ENCODE measurements around the gene TMA7B. TPM values are rescaled to one million over a fixed set of nuclear protein-coding genes. Genes with fewer than 3 reads are reported as not detected.

The TMA7B gene
- total RNA-seq, 4 donors from 2014 or later = not detected

GRCh38 chr22:39932918-39933649 is 27.1 kb upstream of the TMA7B start:
- TF ChIP-seq CTCF (IDR thresholded peaks at IDR 0.05) = no peak
- ATAC-seq (ENCODE audit: low FRiP score) (no peak), DNase-seq (ENCODE audit: low spot score) (no peak)

GRCh38 chr22:39933741-39934140 is 26.5 kb upstream of the TMA7B start:
- no peak for TF ChIP-seq CTCF (IDR thresholded peaks at IDR 0.05)
- ATAC-seq (ENCODE audit: low FRiP score) (no peak), DNase-seq (ENCODE audit: low spot score) (no peak)

GRCh38 chr22:39935116-39935515 is 25.1 kb upstream of the TMA7B start:
- no peak for DNase-seq (ENCODE audit: low spot score)
- no peak for TF ChIP-seq CTCF (IDR thresholded peaks at IDR 0.05)
- no peak for ATAC-seq (ENCODE audit: low FRiP score)

- no peak for TF ChIP-seq CTCF (IDR thresholded peaks at IDR 0.05)
- no peak for DNase-seq (ENCODE audit: low spot score)
Measured at GRCh38 chr22:39935612-39936011, 24.6 kb upstream of the TMA7B start.

GRCh38 chr22:39936523-39937145 is 23.6 kb upstream of the TMA7B start:
- ATAC-seq (ENCODE audit: low FRiP score) (no peak), DNase-seq (ENCODE audit: low spot score) (no peak)
- TF ChIP-seq CTCF (IDR thresholded peaks at IDR 0.05) = no peak

More at GRCh38 chr22:39935612-39936011, 24.6 kb upstream of the TMA7B start:
- no peak for ATAC-seq (ENCODE audit: low FRiP score)

GRCh38 chr22:39937906-39938305 is 22.3 kb upstream of the TMA7B start:
- DNase-seq (ENCODE audit: low spot score) = no peak
- no peak for ATAC-seq (ENCODE audit: low FRiP score)
- no peak for TF ChIP-seq CTCF (IDR thresholded peaks at IDR 0.05)
